Chondrocyte (in vitro differentiated cells): Measurements from ENCODE around the gene HDAC9. TPM values are rescaled to one million over a fixed set of nuclear protein-coding genes. Genes with fewer than 3 reads are reported as not detected.

Experiments used
- DNase-seq: peaks from one replicate; pipeline ENCODE4 v3.0.0; 2021; ENCODE audit warnings: mixed read lengths, low spot score
- H3K27ac Mint-ChIP-seq: one replicate; pipeline ENCODE4 v1.8.0; 2021; ENCODE audit warnings: mild to moderate bottlenecking, moderate library complexity, mixed read lengths; ENCODE audit not compliant: unreplicated experiment
- H3K27me3 Mint-ChIP-seq: 2 replicates; pipeline ENCODE4 v1.8.0; 2021; ENCODE audit warnings: low read depth, mixed read lengths
- H3K36me3 Mint-ChIP-seq: 2 replicates; pipeline ENCODE4 v1.8.0; 2021; ENCODE audit warnings: low read depth, mixed read lengths
- H3K4me1 Mint-ChIP-seq: 2 replicates; pipeline ENCODE4 v1.8.0; 2021; ENCODE audit warnings: low read depth, mild to moderate bottlenecking, mixed read lengths
- H3K4me3 Mint-ChIP-seq: one replicate; pipeline ENCODE4 v1.8.0; 2021; ENCODE audit warnings: mild to moderate bottlenecking, moderate library complexity, mixed read lengths; ENCODE audit not compliant: unreplicated experiment
- H3K9me3 Mint-ChIP-seq: 2 replicates; pipeline ENCODE4 v1.8.0; 2021; ENCODE audit warnings: low read depth, mixed read lengths
- CTCF ChIP-seq: fragments of 200-600 bp; sonication (generic); IDR thresholded peaks from 2 replicates; pipeline ENCODE4 v1.5.0; 2021; ENCODE audit warnings: antibody characterized with exemption, mild to moderate bottlenecking, moderate library complexity
- total RNA-seq: library from RNA; stranded (reverse); gene quantifications from 3 replicates; pipeline ENCODE4 v1.2.1, GENCODE V29; 2021

Gene HDAC9
- total RNA-seq, 1 donor from 2014 or later: 5.9 TPM

- no peak overlapping the region for H3K4me3 Mint-ChIP-seq
- H3K9me3 Mint-ChIP-seq: no peaks in the 10 kb centered on the region
- DNase-seq: no peak
- TF ChIP-seq CTCF: no peak
- no peaks in the 10 kb centered on the region for H3K36me3 Mint-ChIP-seq
- H3K4me1 Mint-ChIP-seq: peaks cover 13% of the 10 kb centered on the region
- no peaks in the 10 kb centered on the region for H3K27me3 Mint-ChIP-seq
- H3K27ac Mint-ChIP-seq: no peak overlapping the region
Measured at GRCh38 chr7:18777314-18777713, 281.8 kb downstream of the HDAC9 start.

- H3K27me3 Mint-ChIP-seq: no peaks in the 10 kb centered on the region
- TF ChIP-seq CTCF: no peak
- no peak overlapping the region for H3K4me3 Mint-ChIP-seq
- no peak overlapping the region for H3K27ac Mint-ChIP-seq
- H3K4me1 Mint-ChIP-seq: peaks cover 13% of the 10 kb centered on the region
- H3K36me3 Mint-ChIP-seq: no peaks in the 10 kb centered on the region
- no peak for DNase-seq
- no peaks in the 10 kb centered on the region for H3K9me3 Mint-ChIP-seq
Measured at GRCh38 chr7:18778594-18778993, 283.0 kb downstream of the HDAC9 start.

- no peaks in the 10 kb centered on the region for H3K36me3 Mint-ChIP-seq
- no peaks in the 10 kb centered on the region for H3K9me3 Mint-ChIP-seq
- H3K27ac Mint-ChIP-seq: no peak overlapping the region
- no peak for DNase-seq
- no peaks in the 10 kb centered on the region for H3K27me3 Mint-ChIP-seq
- TF ChIP-seq CTCF: no peak
- H3K4me3 Mint-ChIP-seq: no peak overlapping the region
- H3K4me1 Mint-ChIP-seq: peaks cover 13% of the 10 kb centered on the region
Measured at GRCh38 chr7:18780266-18780665, 284.7 kb downstream of the HDAC9 start.

GRCh38 chr7:18780938-18781337 lies 285.4 kb downstream of the HDAC9 start:
- Mint-ChIP-seq H3K9me3 (no peaks in the 10 kb centered on the region), H3K27me3 (no peaks in the 10 kb centered on the region), H3K4me3 (no peak overlapping the region), H3K27ac (no peak overlapping the region), H3K4me1 (peaks cover 13% of the 10 kb centered on the region), H3K36me3 (no peaks in the 10 kb centered on the region)
- no peak for DNase-seq
- no peak for TF ChIP-seq CTCF

GRCh38 chr7:18786196-18786727 lies 290.7 kb downstream of the HDAC9 start:
- Mint-ChIP-seq H3K4me1 (peaks cover 2% of the 10 kb centered on the region), H3K4me3 (no peak overlapping the region), H3K9me3 (peaks cover 2% of the 10 kb centered on the region), H3K36me3 (no peaks in the 10 kb centered on the region), H3K27me3 (no peaks in the 10 kb centered on the region), H3K27ac (no peak overlapping the region)
- no peak for DNase-seq
- no peak for TF ChIP-seq CTCF
